ENCODE measurements around the gene SNX11. TPM values are rescaled to one million over a fixed set of nuclear protein-coding genes. Genes with fewer than 3 reads are reported as not detected.
"Not testable (repeated sequence)": the region's sequence is repeated elsewhere in the genome, so short reads cannot be mapped to it uniquely, and the experiment has no call there.

Gene SNX11
- polyA plus RNA-seq, 1 donor from 2014 or later = 29.0 TPM

GRCh38 chr17:48073566-48074094 lies 33.9 kb upstream of the SNX11 start:
- H2AFZ ChIP-seq (ENCODE audit: low read depth, low read length); H3K4me2 ChIP-seq (ENCODE audit: low read length); H3K4me3 ChIP-seq (ENCODE audit: low read length); H3K9ac ChIP-seq (ENCODE audit: low read length); H4K20me1 ChIP-seq (ENCODE audit: insufficient read depth); H3K9me3 ChIP-seq (ENCODE audit: low read length); H3K27me3 ChIP-seq (ENCODE audit: insufficient read depth, low read depth, low read length); H3K9me2 ChIP-seq (ENCODE audit: insufficient read depth, low read length); H3K27ac ChIP-seq (ENCODE audit: low read length); H3K36me3 ChIP-seq (ENCODE audit: insufficient read depth, low read length); H3K79me2 ChIP-seq (replicated peaks; ENCODE audit: insufficient read depth, low read length); H3F3A ChIP-seq (ENCODE audit: insufficient read depth, low read length, poor library complexity, severe bottlenecking): not testable (repeated sequence)

GRCh38 chr17:48074322-48075081 lies 33.1 kb upstream of the SNX11 start:
- no peak overlapping the region for H3K9ac ChIP-seq (ENCODE audit: low read length)

GRCh38 chr17:48077152-48077551 lies 30.4 kb upstream of the SNX11 start:
- H2AFZ ChIP-seq (ENCODE audit: low read depth, low read length); H3K4me2 ChIP-seq (ENCODE audit: low read length); H3K9me3 ChIP-seq (ENCODE audit: low read length); H3F3A ChIP-seq (ENCODE audit: insufficient read depth, low read length, poor library complexity, severe bottlenecking); H3K9ac ChIP-seq (ENCODE audit: low read length); H4K20me1 ChIP-seq (ENCODE audit: insufficient read depth); H3K9me2 ChIP-seq (ENCODE audit: insufficient read depth, low read length); H3K27ac ChIP-seq (ENCODE audit: low read length); H3K4me3 ChIP-seq (ENCODE audit: low read length); H3K36me3 ChIP-seq (ENCODE audit: insufficient read depth, low read length); H3K27me3 ChIP-seq (ENCODE audit: insufficient read depth, low read depth, low read length): not testable (repeated sequence)
- H3K79me2 ChIP-seq (replicated peaks; ENCODE audit: insufficient read depth, low read length) = peaks cover 25% of the 10 kb centered on the region

More at GRCh38 chr17:48074322-48075081, 33.1 kb upstream of the SNX11 start:
- Histone ChIP-seq H3K4me2 (ENCODE audit: low read length) (no peak overlapping the region), H3F3A (ENCODE audit: insufficient read depth, low read length, poor library complexity, severe bottlenecking) (no peaks in the 10 kb centered on the region), H2AFZ (ENCODE audit: low read depth, low read length) (no peak overlapping the region), H3K79me2 (replicated peaks; ENCODE audit: insufficient read depth, low read length) (peaks cover 10% of the 10 kb centered on the region), H3K9me2 (ENCODE audit: insufficient read depth, low read length) (no peaks in the 10 kb centered on the region), H3K4me3 (ENCODE audit: low read length) (no peak overlapping the region), H3K36me3 (ENCODE audit: insufficient read depth, low read length) (no peaks in the 10 kb centered on the region), H3K9me3 (ENCODE audit: low read length) (no peaks in the 10 kb centered on the region), H4K20me1 (ENCODE audit: insufficient read depth) (peaks cover 5% of the 10 kb centered on the region), H3K27me3 (ENCODE audit: insufficient read depth, low read depth, low read length) (no peaks in the 10 kb centered on the region), H3K27ac (ENCODE audit: low read length) (no peak overlapping the region)
- TF ChIP-seq REST (IDR thresholded peaks at IDR 0.05; ENCODE audit: borderline replicate concordance) (no peak), MXI1 (conservative IDR thresholded peaks at IDR 0.05; ENCODE audit: poor library complexity, severe bottlenecking) (peak; percentile 14), EZH2 (IDR thresholded peaks at IDR 0.05; ENCODE audit: borderline replicate concordance, insufficient read depth, low read length, poor library complexity, severe bottlenecking) (no peak), TAF1 (IDR thresholded peaks at IDR 0.05; ENCODE audit: low read depth) (no peak), SMC3 (conservative IDR thresholded peaks at IDR 0.05; ENCODE audit: poor library complexity) (peak; percentile 85), CTCF (IDR thresholded peaks at IDR 0.05; ENCODE audit: poor library complexity, severe bottlenecking) (peak; percentile 85), EP300 (conservative IDR thresholded peaks at IDR 0.05; ENCODE audit: poor library complexity, severe bottlenecking) (no peak), RAD21 (conservative IDR thresholded peaks at IDR 0.05) (peak; percentile 76), POLR2AphosphoS5 (IDR thresholded peaks at IDR 0.05) (no peak)

All from neural cell (in vitro differentiated cells).